NCI-H1930 (cell line): ENCODE data around the gene NT5DC4.

Experiments
- DNase-seq, 2 experiments: peaks; one replicate each; lab custom pipeline; 2025; lab: John Stamatoyannopoulos, UW

The NT5DC4 gene

GRCh38 chr2:112720785-112721184 lies at the start of gene NT5DC4:
TSS of gene NT5DC4 (plus strand) at chr2:112721020. CDS start at chr2:112721080, 60 bp downstream.
- no peak for DNase-seq

DNA sequence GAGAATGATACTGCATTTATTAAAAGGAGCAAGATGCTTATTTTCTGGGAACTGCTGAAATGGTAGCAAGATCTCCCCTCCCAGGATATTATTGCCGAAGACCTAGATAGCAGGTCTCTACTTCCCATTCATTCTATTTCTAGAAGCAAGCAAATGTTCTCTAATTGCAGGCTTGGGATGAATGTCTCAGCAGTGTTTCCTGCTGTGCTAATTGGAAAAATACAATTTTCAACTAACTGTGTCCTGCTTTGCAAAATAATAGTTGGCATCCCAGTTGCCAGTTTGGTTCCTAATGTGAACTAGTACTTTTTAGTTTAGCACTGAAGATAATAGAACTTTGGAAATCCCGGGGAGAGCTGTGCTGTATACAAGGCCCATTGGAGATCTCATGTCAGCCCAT lies 49.0 kb upstream of the NT5DC4 start:
- no peak for DNase-seq

- DNase-seq = no peak
Observed at GRCh38 chr2:112673008-112673407, 47.8 kb upstream of the NT5DC4 start.

GRCh38 chr2:112674229-112674628 lies 46.6 kb upstream of the NT5DC4 start:
- DNase-seq = no peak

DNA sequence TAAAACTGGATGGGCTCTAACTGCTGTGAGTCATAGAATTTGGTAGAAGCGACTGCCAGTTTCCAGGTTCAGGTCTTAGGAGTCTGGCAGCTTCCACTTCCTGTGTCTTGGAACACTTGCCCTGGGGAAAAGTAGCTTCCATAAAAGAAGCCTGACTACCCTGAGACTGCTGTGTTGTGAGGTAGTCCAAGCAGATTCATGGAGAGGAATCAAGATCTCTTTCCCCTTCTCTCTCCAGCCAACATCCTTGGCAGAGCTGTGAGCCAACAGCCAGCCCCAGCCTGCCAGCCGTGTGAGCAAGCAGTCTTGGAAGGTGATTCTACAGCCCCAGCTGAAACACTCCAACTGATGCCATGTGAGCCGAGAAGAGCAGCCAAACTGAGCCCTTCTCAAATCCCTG lies 41.3 kb upstream of the NT5DC4 start:
- DNase-seq = no peak

DNA sequence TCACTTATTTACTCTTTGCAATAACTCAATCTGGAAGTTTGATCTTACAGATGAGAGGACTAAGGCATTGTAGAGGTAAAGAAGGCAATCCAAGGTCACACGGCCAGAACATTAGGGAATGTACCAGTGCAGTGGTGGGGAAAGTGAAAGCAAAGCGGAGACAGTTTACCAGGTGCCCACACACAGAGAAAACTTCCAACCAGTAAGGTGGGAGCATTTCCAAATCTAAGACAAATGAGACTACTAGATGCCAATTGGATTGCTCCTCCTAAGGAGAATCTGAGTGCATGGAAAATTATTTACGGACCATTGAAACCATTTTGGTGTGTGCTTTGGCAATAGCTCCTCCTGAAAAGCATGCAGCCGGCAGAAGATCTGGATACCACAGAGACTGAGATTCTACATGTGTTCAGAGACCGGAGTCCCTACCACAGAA lies 40.1 kb upstream of the NT5DC4 start:
- DNase-seq = no peak

GRCh38 chr2:112682101-112682500 lies 38.7 kb upstream of the NT5DC4 start:
- DNase-seq = no peak

DNA sequence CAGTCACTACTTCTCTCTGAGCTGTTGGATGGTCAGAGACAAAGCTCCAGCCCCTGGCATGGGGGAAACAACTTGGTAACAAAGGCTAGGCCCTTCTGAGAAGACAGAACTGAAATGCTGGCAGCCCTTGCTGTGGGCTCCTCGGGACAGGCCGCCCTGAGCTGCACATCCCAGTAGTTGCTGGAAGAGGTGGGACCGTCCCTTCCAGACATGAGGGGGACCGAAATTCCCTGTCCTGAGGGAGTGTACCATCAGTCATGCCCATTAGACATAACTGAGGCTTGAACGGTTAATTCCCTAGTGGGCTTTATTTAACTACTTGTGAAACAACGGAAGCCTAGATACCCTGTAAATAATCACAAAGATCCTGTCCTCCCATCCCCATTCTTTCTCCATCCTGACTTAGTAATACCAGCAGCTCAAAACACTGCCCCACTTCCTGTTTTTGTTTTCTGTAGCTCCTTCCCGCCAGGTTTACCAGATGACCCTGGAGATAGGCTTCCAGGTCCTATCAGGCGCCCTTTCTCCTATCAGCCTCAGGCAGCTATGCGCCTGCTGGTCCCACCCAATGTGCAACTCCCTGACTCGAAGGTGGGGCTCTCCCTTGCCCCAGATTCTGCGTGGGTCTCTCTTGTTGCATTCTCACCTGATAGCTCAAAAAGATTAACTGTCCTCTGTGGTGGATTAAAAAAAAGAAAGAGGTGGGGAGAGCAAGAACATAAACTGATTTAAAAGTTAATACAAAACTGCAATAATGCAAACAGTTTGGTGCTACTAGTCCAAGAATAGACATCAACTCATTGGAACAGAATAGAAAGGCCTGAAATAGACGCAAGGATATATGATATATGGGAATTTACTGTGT lies 37.0 kb upstream of the NT5DC4 start:
- DNase-seq = no peak

- no peak for DNase-seq
Observed at GRCh38 chr2:112684415-112684775, 36.4 kb upstream of the NT5DC4 start.

GRCh38 chr2:112685271-112685884 lies 35.4 kb upstream of the NT5DC4 start:
- DNase-seq = no peak

DNA sequence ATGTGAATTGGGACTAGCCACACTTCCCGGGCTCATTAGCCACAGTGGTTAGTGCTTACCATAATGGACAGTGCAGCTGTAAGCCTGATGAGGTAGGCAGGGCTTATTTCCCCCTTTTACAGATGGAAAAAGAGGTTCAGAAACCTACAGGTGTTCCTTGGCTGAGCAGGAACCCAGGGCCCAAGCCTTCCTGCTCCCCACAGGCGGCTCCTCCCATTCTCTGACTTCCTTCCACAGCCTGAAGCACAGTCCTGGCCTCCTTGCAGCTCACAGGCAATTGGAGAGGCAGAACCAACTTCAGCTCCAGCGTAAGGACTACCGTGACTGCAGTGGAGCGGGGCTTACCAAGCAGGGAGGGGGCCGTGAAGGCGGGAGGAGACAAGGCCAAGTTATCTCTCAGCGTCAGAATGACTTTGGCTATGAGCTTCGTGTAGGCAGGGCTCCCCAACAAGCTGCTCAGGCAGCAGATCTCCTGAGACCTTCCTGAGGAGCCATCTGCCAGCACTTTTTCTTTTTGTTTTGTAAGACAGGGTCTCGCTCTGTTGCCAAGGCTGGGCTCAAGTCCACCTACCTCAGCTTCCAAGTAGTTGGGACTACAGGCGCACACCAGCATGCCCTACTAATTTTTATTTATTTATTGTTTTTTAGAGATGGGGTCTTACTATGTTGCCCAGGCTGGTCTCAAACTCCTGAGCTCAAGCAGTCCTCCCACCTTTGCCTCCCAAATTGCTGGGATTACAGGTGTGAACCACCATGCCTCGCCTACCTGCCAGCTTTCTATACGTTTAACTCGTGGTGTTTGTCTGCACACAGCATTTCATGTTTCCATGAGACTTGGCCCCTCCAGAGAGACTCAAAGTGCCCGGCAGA lies 34.2 kb upstream of the NT5DC4 start:
- no peak for DNase-seq

GRCh38 chr2:112687522-112687921 lies 33.3 kb upstream of the NT5DC4 start:
- DNase-seq = no peak

GRCh38 chr2:112688086-112688880 lies 32.5 kb upstream of the NT5DC4 start:
- DNase-seq = no peak

DNA sequence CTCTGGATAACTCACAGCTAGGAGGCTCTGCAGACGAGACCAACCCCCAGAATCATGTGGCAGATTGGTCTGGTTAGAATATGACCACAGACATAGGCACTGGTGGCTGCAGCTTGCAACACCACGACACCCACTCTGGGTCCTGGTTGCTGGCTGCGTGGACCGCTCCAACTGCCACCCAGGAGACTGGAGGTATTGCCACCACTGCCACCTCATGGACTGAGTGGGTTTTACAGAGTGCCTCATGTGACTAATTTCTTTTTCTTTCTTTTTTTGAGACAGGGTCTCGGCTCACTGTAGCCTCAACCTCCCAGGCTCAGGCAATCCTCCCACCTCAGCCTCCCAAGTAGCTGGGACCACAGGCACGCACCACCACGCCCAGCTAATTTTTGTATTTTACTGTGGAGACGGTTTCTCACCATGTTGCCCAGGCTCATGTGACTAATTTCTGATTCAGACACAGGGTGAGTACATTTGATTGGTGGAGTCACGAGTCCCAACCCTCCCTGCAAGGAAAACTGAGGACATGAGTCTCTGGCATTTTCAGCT lies 29.9 kb upstream of the NT5DC4 start:
- no peak for DNase-seq

GRCh38 chr2:112691881-112692281 lies 28.9 kb upstream of the NT5DC4 start:
- no peak for DNase-seq

- no peak for DNase-seq
Observed at GRCh38 chr2:112692495-112692911, 28.3 kb upstream of the NT5DC4 start.

DNA sequence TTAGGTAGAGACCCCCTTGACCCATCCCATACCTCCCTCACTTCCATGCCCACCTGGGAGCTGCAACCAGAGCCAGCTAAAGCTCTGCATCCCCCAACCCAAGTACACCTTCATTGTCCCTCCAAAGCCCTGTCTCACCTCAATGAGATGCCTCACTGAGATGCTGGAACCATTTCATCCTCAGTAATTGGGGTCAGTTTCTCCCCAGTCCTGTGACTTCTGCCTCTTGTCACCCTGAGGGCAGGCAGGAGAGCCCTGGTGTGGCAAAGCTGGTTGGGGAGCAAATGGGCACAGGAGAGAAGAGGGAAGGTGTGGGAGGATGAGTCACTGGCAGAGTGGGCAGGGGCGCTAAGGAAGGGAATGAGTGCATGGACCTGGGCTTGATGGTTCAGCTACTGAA lies 27.9 kb upstream of the NT5DC4 start:
- no peak for DNase-seq

DNA sequence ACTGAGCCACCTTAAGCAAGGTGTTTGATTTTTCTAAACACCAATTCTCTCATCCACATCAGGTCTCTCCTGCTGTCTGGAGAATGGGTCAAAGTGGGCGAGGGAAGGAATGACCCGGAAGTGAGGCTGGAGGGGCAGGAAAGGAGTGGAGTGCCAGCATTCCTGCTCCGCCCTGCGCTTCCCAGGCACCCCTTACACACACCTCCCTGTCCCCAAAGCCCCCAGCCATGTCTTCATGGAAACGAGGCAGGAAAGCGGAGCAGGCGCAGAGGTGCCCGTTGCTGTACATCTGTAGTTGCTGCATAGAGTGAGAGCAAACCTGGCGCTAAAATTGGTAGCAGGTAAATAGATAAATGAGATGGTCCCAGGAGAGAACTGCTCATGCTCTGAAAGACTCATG lies 27.2 kb upstream of the NT5DC4 start:
- DNase-seq = no peak

DNA sequence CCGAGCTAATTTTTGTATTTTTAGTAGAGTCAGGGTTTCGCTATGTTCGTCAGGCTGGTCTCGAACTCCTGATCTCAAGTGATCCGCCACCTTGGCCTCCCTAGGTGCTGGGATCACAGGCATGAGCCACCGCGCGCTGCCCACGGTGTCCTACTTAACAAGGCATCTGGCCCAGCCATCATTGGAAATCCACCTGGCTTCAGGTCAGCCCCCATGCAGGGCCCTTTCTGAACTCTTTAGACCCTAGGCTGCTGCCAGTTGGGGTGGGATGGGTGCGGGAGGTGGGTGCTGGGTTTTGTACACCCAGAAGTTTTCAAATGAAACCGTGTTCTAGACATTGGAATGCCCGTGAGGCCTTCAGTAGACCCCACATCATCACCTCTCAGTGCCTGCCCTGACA lies 26.6 kb upstream of the NT5DC4 start:
- DNase-seq = no peak

DNA sequence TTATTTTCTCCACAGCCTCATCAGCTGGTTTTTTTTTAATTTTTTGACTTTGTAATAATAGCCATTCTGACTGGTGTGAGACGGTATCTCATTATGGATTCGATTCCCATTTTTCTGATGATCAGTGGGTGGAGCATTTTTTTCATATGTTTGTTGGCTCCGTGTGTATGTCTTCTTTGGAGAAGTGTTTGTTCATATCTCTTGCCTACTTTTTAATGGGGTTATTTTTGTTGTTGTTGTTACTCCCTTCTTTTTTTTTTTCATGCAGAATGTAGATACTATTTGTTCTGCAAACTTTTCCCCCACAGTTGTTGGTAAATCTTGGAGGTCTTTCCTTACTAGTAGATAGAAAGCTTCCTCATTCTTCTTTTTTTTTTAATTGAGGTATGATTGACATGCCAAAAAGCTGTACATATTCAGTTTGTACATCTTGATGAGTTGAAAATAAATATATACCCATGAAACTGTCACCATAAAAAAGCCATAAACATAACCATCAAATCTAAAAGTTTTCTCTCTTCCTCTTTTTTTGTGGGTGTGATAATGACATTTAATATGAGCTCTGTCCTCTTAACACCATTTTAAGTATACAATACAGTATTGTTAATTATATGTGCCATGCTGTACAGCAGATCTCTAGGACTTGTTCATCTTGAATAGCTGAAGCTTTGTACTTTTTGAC lies 21.8 kb upstream of the NT5DC4 start:
- no peak for DNase-seq
